Measurements from ENCODE around the gene SUPT7L.
"Not testable (repeated sequence)": the region's sequence is repeated elsewhere in the genome, so short reads cannot be mapped to it uniquely, and the experiment has no call there.

SUPT7L gene

GRCh38 chr2:27663285-27664153, at the start of gene SUPT7L, which contains the start of gene SLC4A1AP:
Gene SUPT7L, minus strand, starts transcription at chr2:27663614. Its CDS starts 1,422 bp downstream, at chr2:27662192.
Gene SLC4A1AP, plus strand, starts transcription at chr2:27663889. Its CDS starts 26 bp downstream, at chr2:27663915.
- peak; percentile 75 for DNase-seq

GRCh38 chr2:27713201-27713600, 49.8 kb upstream of the SUPT7L start:
- no peak for DNase-seq

GRCh38 chr2:27712522-27712921, 49.1 kb upstream of the SUPT7L start:
- no peak for DNase-seq

GRCh38 chr2:27711804-27712203, 48.4 kb upstream of the SUPT7L start:
- no peak for DNase-seq

- no peak for DNase-seq
Observed at GRCh38 chr2:27710640-27711430, 47.4 kb upstream of the SUPT7L start.

GRCh38 chr2:27709960-27710575, 46.7 kb upstream of the SUPT7L start:
- DNase-seq: no peak

GRCh38 chr2:27709326-27709725, 45.9 kb upstream of the SUPT7L start:
- no peak for DNase-seq

- DNase-seq: no peak
Observed at GRCh38 chr2:27708666-27709065, 45.3 kb upstream of the SUPT7L start.

GRCh38 chr2:27708257-27708654, 44.8 kb upstream of the SUPT7L start:
- DNase-seq: no peak

- no peak for DNase-seq
Observed at GRCh38 chr2:27707462-27708256, 44.2 kb upstream of the SUPT7L start.

GRCh38 chr2:27705851-27706622, 42.6 kb upstream of the SUPT7L start:
- no peak for DNase-seq

GRCh38 chr2:27704342-27704876, 41.0 kb upstream of the SUPT7L start:
- DNase-seq: no peak

GRCh38 chr2:27703638-27704341, 40.4 kb upstream of the SUPT7L start:
- peak; percentile 37 for DNase-seq

GRCh38 chr2:27702302-27702701, 38.9 kb upstream of the SUPT7L start:
- no peak for DNase-seq

GRCh38 chr2:27701676-27702075, 38.3 kb upstream of the SUPT7L start:
- no peak for DNase-seq

- no peak for DNase-seq
Observed at GRCh38 chr2:27697660-27698059, 34.2 kb upstream of the SUPT7L start.

- DNase-seq: no peak
Observed at GRCh38 chr2:27690052-27690451, 26.6 kb upstream of the SUPT7L start.

- DNase-seq: no peak
Observed at GRCh38 chr2:27689424-27689823, 26.0 kb upstream of the SUPT7L start.

- DNase-seq: no peak
Observed at GRCh38 chr2:27687232-27687631, 23.8 kb upstream of the SUPT7L start.

GRCh38 chr2:27685577-27685976, 22.2 kb upstream of the SUPT7L start:
- no peak for DNase-seq

GRCh38 chr2:27685006-27685405, 21.6 kb upstream of the SUPT7L start:
- not testable (repeated sequence) for DNase-seq

Data from NCI-H1092 treated with DMSO at 0.1 percent for 48 hours (cell line).